ACHN (cell line): ENCODE measurements around the gene APCS.

Source experiments
- DNase-seq: peaks from one replicate; pipeline ENCODE4 v3.0.0-alpha.2; 2015
- in situ Hi-C: cut with HindIII; loops from 2 replicates; pipeline ENCODE4 v1.10.0; 2017; ENCODE audit warnings: low sequenced_read_pairs, low pct_ligation_motif_present, low pct_unique_long_range_greater_than_20kb

APCS gene, protein sequence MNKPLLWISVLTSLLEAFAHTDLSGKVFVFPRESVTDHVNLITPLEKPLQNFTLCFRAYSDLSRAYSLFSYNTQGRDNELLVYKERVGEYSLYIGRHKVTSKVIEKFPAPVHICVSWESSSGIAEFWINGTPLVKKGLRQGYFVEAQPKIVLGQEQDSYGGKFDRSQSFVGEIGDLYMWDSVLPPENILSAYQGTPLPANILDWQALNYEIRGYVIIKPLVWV

GRCh38 chr1:159587461-159587951, at the start of gene APCS:
Gene APCS (plus strand): TSS chr1:159587826. CDS start chr1:159587922, 96 bp downstream.
- DNase-seq: no peak
- in situ Hi-C loops: no loop called here

DNA sequence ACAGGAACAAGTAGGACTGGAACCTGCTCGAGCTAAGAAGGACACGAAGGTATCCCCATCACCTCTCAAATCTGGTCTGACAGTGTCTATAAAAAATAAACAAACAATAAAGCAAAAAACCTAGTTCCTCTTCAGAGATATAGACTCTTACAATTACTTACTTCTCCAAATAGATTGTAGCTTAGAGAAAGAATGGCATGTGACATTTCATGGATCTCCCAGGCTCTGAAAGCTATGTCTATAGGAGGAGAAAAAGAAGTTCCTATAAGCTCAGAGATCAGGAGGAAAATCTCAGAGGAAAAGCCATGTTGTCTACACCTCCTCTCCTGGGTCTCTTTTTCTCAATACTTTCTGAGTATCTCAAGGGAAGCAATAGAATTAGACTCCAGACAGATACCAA, 39.5 kb upstream of the APCS start:
- in situ Hi-C loops: no loop called here
- DNase-seq: no peak

- in situ Hi-C loops: no loop called here
- DNase-seq: no peak
Observed at GRCh38 chr1:159554261-159554660, 33.4 kb upstream of the APCS start.

DNA sequence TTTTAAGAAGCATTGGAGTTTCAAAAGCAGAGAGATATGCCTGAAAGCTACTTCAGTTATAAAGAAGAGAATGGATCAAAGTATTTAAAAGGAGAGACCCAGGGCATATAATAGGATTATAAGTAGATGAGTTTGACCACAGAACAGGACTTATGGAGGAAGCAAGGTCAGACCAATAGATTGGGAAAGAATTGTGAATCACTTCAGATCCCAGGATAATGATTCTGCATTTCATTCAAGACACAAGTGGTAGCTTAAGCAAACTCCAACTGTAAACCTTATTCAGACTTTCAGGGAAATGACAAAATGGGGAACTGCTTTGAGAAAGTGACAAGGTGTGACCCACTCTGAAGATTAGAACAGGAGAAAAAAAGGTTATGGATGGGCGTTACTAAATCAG, 32.9 kb upstream of the APCS start:
- no peak for DNase-seq
- in situ Hi-C loops: no loop called here

DNA sequence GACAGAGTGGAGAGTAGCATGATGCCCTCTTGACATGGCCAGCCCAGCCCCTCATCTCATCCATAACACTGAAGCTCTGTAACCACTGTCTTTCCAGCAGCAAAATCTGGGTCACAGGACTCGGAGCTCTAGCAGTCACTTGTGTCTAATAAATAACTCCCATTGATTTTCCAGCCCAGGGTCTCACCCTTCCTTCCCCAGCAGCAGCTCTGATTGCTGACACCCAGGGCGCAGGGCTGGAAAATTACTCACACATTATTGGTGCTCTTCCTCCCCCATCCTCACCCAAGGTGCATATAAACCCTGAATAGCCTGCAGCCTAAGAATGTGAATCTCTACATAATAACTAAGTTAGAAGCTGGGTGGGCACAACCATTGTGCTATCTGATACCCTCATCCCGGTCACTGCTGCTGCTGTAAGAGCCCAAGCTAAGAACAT, 30.7 kb upstream of the APCS start:
- no peak for DNase-seq

GRCh38 chr1:159560599-159560998, 27.0 kb upstream of the APCS start:
- DNase-seq: no peak
- in situ Hi-C loops: no loop called here

More for the DNA sequence above, 30.7 kb upstream of the APCS start:
- in situ Hi-C loops: no loop called here

GRCh38 chr1:159561497-159561896, 26.1 kb upstream of the APCS start:
- no peak for DNase-seq

DNA sequence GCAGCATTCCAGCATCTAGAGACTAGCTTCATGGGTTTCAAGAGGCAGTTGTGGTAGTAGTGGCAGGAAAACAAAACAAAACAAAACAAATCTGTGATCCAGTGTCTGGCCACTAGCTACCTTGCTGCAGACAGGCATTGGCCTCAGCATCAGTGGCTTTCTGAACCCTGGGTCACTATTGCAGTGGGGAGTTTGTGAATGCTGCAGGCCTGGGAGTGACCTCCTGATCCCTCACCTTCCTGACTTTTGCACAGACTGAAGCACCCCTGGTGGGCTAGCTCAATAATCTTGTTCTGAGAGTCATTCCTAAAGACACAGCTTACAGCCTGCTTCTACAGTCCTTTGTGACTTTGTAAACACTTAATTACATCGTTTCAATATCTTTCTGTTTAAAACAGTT, 24.9 kb upstream of the APCS start:
- DNase-seq: no peak
- in situ Hi-C loops: no loop called here

More at GRCh38 chr1:159561497-159561896, 26.1 kb upstream of the APCS start:
- in situ Hi-C loops: no loop called here

GRCh38 chr1:159577446-159577845, 10.2 kb upstream of the APCS start:
- no peak for DNase-seq
- in situ Hi-C loops: no loop called here

- in situ Hi-C loops: no loop called here
- DNase-seq: no peak
Observed at GRCh38 chr1:159580340-159580739, 7.3 kb upstream of the APCS start.

DNA sequence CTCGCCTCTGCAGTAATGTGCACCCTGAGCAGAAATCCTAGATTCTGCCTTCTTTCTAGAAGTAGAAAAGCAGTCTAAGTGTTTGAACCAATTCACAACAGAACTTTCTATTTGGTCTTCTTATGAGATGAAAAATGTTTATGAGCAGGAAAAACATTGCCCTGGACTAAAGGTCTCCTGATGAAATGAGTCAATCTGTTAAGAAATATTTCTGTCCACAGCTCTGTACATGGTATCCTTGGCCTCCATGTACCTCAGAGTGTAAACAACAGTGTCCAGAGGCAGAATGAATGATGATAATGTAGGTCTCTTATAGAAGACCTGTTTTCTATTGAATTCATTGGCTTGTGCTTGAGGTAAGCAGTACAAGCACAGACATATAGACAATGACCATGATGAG, 6.2 kb upstream of the APCS start:
- in situ Hi-C loops: no loop called here
- no peak for DNase-seq

DNA sequence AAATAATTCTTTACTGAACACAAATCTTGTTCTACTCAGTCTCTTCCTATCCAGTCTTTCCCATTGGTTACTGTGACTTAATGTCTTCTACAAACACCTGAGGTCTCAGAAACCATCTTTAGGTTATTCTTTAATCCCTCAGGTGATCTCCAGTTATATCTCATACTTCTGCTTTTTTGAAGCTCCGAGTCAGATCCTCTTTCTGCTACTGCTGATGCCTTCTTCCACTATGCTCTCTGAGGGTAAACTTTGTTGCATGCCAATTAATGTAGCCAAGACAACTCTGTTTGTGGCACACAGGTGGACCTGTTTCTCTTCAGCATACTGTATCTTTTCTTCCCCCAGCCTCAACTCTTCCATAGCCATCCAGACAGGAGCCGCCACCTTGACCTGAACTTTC, 3.1 kb upstream of the APCS start:
- in situ Hi-C loops: no loop called here
- DNase-seq: no peak

DNA sequence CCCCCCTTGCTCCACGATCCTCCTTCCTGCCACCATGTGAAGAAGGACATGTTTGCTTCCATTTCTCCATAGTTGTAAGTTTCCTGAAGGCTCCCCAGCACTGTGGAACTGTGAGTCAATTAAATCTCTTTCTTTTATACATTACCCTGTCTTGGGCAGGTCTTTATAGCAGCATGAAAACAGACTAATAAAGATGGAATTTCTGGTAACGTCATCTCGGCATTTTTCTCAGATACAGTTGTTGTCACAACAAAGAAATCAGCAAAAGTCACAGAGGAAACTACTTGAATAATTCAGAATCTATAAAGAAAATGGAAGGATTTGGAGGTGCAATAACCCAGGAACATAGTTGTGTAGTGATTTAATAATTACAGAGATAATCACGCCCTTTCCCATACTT, 4.4 kb downstream of the APCS start:
- DNase-seq: no peak
- in situ Hi-C loops: no loop called here

DNA sequence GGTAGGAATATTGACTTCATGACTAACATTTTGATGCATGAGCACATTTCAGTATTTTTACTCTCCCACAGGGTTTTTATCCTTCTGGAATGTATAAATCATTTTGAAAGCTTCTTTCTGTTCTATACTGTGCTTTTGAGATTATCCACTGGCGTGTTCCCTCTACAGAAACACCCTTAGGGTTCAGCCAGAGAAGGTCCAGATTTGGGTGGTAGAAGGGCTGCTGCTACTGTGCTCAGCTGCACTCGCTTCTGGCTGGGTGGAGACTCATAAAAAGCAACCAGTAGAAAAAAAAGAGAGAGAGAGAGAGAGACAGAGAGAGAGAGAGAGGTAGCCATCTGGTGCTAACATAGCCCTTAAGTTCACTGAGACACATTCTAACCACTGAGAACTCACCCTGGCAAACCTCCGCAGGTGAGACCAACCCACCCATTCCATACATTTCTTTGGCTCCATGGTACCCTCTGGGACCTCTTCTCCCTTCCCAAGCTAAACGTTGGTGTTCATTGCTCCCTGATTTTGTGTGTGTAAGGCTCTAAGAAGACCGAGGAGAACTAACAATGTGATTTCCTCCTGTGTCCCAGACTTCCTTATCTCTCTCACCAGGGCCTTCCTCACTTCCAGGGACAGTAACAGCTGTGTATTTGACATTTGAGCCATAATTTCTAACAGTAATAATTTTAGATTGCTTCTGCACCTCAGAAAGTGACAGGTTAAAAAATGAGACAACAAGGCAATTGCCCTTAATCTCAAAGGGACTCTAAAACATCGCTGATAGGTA, 7.2 kb downstream of the APCS start:
- in situ Hi-C loops: no loop called here
- no peak for DNase-seq

- DNase-seq: peak; percentile 99
- in situ Hi-C loops: no loop called here
Observed at GRCh38 chr1:159598196-159598595, 10.6 kb downstream of the APCS start.

- in situ Hi-C loops: no loop called here
- no peak for DNase-seq
Observed at GRCh38 chr1:159600894-159601293, 13.3 kb downstream of the APCS start.

DNA sequence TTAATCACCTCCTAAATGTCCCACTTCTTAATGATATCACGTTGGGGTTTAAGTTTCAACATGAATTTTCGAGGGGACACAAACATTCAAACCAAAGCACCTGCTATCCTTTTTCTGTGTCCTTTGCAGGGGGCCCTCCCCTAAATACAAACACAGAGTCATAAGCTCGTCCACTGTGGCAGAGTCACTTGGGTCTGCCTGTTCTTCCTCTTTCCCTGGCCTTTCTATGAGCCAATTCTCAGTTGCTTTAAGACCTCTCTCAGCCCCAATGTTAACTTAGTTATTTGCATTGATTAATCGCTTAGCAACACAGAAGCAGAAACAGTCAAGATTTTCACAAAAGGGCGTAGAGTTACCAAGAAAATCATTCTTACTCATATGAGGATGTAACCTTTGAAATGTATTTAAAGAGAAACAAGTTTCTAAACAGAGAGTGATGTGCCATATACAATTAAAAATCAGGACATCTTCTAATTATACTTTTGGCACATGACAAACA, 14.9 kb downstream of the APCS start:
- in situ Hi-C loops: no loop called here
- DNase-seq: no peak

GRCh38 chr1:159612211-159612885, 24.7 kb downstream of the APCS start:
- no peak for DNase-seq
- in situ Hi-C loops: no loop called here

DNA sequence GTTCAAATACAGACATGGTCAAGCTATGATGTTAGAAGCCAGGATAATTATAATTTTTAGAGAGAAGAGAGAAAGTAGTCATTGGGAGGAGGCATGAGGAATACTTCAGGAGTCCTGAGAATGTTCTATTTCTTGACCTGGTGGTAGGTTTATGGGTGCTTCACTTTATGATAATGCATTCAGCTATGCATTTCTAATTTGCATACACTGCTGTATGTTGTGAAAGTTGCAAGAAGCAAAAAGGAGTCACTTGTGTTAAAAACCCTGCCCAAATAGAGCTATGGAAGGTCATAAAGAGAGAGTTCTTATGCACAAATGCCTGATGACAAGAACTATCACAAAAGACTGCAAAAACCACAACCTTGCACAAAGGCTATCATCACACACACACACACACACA, 45.3 kb downstream of the APCS start:
- no peak for DNase-seq
- in situ Hi-C loops: no loop called here
